Renal cortex interstitium (tissue), 11 donors: ENCODE measurements around the gene IZUMO2. TPM values are rescaled to one million over a fixed set of nuclear protein-coding genes. Genes with fewer than 3 reads are reported as not detected.
A peak's percentile ranks its signal among the peaks of the same experiment; 100 is the strongest.
"Not testable (repeated sequence)": the region's sequence is repeated elsewhere in the genome, so short reads cannot be mapped to it uniquely, and the experiment has no call there.

ENCODE experiments used
- DNase-seq, 11 donors: peaks; one replicate each; pipeline ENCODE4 v3.0.0-alpha.2; 2013; ENCODE audit warnings: low read depth in 9 of 11, low spot score in 4 of 11; ENCODE audit errors: extremely low read depth in 1 of 11
- polyA plus RNA-seq, 3 donors: library from polyadenylated mRNA; unstranded; fragments of 120-200 nt; gene quantifications; one replicate each; pipeline ENCODE4 v1.2.1, GENCODE V29; 2013; ENCODE audit not compliant: insufficient read length in 3 of 3

Gene IZUMO2
- polyA plus RNA-seq, 3 donors = 0.22 to 0.53 TPM; not detected in 1

- no peak for DNase-seq
These were observed 14.6 kb downstream of the IZUMO2 start for GRCh38 chr19:50148528-50148927.

- peak; percentile 72 to 89 (median 82) for DNase-seq
These were observed 15.3 kb downstream of the IZUMO2 start for GRCh38 chr19:50147462-50148423.

- DNase-seq = not testable (repeated sequence)
These were observed 21.2 kb downstream of the IZUMO2 start for GRCh38 chr19:50141921-50142320.

GRCh38 chr19:50140118-50140845 is 22.8 kb downstream of the IZUMO2 start:
- not testable (repeated sequence) for DNase-seq

- not testable (repeated sequence) for DNase-seq
These were observed 26.3 kb downstream of the IZUMO2 start for GRCh38 chr19:50136603-50137365.

- DNase-seq = not testable (repeated sequence)
These were observed 27.1 kb downstream of the IZUMO2 start for GRCh38 chr19:50135856-50136602.

- not testable (repeated sequence) for DNase-seq
These were observed 28.0 kb downstream of the IZUMO2 start for GRCh38 chr19:50134777-50135719.

GRCh38 chr19:50133518-50134492 is 29.3 kb downstream of the IZUMO2 start:
- DNase-seq = not testable (repeated sequence)

GRCh38 chr19:50104012-50104411 is 59.1 kb downstream of the IZUMO2 start:
- DNase-seq = not testable (repeated sequence)

- not testable (repeated sequence) for DNase-seq
These were observed 59.7 kb downstream of the IZUMO2 start for GRCh38 chr19:50103405-50103804.

Other genes starting within 250 kb of the IZUMO2 start
- 10 to 100 TPM; 20.6 to 28.6 (median 26.0) TPM for gene ATF5, start 234.1 kb downstream of the IZUMO2 start, polyA plus RNA-seq
- gene NUP62, start 233.8 kb downstream of the IZUMO2 start, polyA plus RNA-seq = 10 to 100 TPM; 55.1 to 70.3 (median 67.1) TPM
- 1 to 10 TPM; 4.9 to 6.6 (median 5.0) TPM for gene SIGLEC11, start 202.1 kb downstream of the IZUMO2 start, polyA plus RNA-seq
- 10 to 100 TPM; 48.2 to 54.1 (median 49.6) TPM for gene VRK3, start 137.9 kb downstream of the IZUMO2 start, polyA plus RNA-seq
- 10 to 100 TPM; 16.5 to 19.0 (median 16.5) TPM for gene ZNF473, start 137.3 kb downstream of the IZUMO2 start, polyA plus RNA-seq
- gene MYH14, start 40.3 kb upstream of the IZUMO2 start, polyA plus RNA-seq = 10 to 100 TPM; 23.1 to 33.4 (median 24.1) TPM
- 10 to 100 TPM; 35.0 to 71.8 (median 41.6) TPM for gene KCNC3, start 166.1 kb upstream of the IZUMO2 start, polyA plus RNA-seq
- gene NAPSA, start 202.4 kb upstream of the IZUMO2 start, polyA plus RNA-seq = 10 to 100 TPM in 1 of 3 donors, 1 to 10 TPM in 2; 9.3 to 15.3 (median 9.8) TPM
- gene NR1H2, start 213.2 kb upstream of the IZUMO2 start, polyA plus RNA-seq = 10 to 100 TPM; 25.0 to 43.5 (median 38.5) TPM
- 10 to 100 TPM; 24.1 to 36.6 (median 33.2) TPM for gene POLD1, start 221.1 kb upstream of the IZUMO2 start, polyA plus RNA-seq